NCI-H524 treated with DMSO at 0.1 percent for 48 hours (cell line): Measurements from ENCODE around the gene SPDYE16.
A peak's percentile ranks its signal among the peaks of the same experiment; 100 is the strongest.
"Not testable (repeated sequence)": the region's sequence is repeated elsewhere in the genome, so short reads cannot be mapped to it uniquely, and the experiment has no call there.

Experiments
- DNase-seq: peaks from one replicate; lab custom pipeline; 2025; lab: John Stamatoyannopoulos, UW

Gene SPDYE16

DNA sequence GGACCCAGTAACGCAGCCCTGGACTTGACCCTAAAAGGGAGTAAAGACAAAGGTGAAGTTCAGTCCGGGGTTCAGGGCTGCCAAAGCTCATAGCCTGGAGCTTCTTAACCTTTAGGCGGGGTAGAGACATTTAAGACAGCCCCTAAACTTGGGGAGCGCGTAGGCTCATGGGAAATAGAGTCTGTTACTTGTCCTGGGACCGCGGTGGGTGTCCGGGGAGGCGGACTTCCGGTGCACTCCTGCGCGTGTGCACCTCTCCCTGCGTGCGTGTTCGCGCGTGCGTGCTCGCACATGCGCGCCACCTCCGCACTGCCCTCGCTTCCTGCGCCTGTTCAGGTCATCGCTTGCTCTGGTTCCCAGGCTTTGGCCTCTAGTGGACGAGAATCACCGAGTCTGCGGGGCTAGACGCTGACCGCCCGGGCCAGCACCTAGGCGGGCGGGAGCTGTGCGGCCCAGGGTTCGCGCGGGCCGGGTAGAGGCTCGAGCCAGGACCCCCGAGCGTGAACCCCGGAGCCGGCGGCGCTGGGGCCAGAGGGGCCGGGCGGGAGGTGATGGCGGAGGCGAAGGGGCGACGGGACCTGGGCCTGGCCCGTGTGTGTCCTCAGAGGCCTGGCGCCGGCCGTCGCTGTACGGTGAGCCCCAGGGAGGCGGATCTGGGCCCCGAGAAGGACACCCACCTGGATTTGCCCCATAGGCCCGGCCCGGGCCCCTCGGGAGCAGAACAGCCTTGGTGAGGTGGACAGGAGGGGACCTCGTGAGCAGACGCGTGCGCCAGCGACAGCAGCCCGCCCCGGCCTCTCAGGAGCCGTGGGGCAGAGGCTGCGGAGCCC is 6.1 kb upstream of the SPDYE16 start:
- DNase-seq, result peak; percentile 54

DNA sequence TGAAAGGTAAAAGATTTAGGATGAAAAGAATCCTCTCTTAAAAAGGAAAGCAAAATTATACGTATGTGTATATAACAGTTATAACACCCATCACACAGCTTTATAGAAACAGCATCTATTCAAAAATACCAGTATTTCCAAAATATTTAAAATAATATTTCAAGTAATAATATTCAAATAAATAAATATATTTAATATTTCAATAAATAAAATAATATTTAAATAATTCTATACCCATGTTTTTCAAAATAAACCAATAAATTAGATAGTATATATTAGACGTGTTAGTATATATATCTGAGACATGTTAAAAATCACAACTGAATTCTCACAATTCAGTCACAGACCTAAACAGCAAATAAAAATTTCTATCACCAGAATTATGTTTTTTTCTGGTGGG is 11.5 kb downstream of the SPDYE16 start:
- DNase-seq, result not testable (repeated sequence)

GRCh38 chr7:76526183-76526582 is 16.9 kb downstream of the SPDYE16 start:
- not testable (repeated sequence) for DNase-seq

- not testable (repeated sequence) for DNase-seq
Observed at GRCh38 chr7:76516932-76517331, 26.2 kb downstream of the SPDYE16 start.

DNA sequence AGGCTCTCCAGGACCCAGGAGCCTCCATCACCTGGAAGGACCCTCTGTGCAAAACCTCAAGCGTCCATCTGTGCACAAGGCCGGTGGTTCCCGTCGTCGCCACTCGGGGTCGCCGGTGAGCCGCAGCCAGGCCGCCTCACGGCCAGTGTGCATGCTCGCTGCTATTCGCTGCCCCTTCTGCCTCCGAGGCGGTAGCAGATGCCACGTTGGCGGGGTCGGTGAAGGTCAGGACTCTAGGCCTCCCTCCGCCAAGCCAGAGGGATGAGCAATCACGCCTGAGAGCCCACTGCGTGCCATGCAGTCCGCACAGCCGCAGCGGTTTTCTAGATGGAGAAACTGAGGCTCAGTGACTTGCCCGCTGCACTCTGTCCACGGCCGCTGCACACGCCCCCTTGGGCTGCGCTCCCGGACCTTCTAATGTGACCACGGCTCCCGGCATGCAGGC is 27.1 kb downstream of the SPDYE16 start:
- no peak for DNase-seq

GRCh38 chr7:76514926-76515771 is 27.9 kb downstream of the SPDYE16 start:
- no peak for DNase-seq

- DNase-seq, result no peak
Observed at GRCh38 chr7:76513817-76514799, 29.0 kb downstream of the SPDYE16 start.

DNA sequence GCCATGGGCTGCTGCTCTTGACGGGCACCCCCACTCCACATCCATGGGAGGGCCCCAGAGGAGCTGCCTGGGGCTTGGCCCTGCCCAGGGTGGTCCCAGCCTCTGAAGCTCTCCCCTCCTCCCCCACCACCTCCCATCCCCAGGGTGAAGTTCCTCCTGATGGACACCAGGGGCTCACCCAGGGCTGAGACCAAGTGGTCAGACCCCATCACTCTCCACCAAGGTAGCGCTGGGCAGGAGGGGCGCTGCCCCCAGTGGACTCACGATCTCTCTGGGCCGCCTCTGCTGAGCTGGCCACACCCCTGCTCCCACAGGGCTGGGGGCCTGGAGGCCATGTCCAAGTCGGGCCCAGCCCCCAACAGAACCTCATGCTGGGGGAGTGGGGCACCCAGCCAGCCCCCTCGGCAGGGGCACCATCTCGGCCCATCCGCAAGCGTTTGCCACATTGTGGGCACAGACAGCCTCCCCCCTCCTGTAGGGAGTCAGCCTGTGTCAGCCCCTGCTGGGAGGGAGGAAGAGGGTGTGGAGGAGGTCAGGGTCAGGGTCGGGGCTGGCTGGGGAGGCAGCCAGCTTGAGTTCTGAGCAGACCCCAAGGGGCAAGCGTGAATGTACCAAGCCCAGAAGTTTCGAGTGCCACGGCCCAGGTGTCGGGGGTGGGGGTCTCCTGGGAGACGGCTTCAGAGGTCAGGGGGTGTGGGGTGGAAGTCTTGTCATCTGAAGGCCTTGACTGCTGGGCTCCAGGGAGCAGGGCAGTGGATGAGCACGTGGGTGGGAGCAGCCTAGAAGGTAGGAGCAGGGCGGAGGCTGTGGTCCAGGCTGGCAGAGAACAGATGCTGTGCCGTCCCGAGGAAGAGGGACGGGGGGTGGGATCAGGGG is 29.9 kb downstream of the SPDYE16 start:
- DNase-seq, result no peak

- DNase-seq, result not testable (repeated sequence)
Observed at GRCh38 chr7:76511911-76512885, 30.9 kb downstream of the SPDYE16 start.

- DNase-seq, result not testable (repeated sequence)
Observed at GRCh38 chr7:76511200-76511910, 31.7 kb downstream of the SPDYE16 start.

GRCh38 chr7:76509931-76510877 is 32.9 kb downstream of the SPDYE16 start, which contains the start of gene UPK3B:
Gene UPK3B (plus strand): TSS chr7:76510552. CDS start chr7:76510653, 101 bp downstream.
- no peak for DNase-seq

- no peak for DNase-seq
Observed at GRCh38 chr7:76507723-76508406, 35.2 kb downstream of the SPDYE16 start.

DNA sequence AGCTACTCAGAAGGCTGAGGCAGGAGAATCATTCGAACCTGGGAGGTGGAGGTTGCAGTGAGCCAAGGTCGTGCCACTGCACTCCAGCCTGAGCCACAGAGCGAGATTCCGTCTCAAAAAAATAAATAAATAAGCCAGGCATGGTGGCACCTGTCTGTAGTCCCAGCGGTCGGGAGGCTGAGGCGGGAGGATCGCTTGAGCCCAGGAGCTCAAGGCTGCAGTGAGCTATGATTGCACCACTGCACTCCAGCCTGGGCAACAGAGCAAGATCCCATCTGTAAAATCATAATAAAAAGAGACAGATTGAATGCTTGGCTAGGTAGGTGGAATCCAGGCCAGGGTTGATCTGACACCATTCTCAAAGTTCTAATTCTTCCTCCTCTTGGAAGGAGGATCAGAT is 36.5 kb downstream of the SPDYE16 start:
- not testable (repeated sequence) for DNase-seq

DNA sequence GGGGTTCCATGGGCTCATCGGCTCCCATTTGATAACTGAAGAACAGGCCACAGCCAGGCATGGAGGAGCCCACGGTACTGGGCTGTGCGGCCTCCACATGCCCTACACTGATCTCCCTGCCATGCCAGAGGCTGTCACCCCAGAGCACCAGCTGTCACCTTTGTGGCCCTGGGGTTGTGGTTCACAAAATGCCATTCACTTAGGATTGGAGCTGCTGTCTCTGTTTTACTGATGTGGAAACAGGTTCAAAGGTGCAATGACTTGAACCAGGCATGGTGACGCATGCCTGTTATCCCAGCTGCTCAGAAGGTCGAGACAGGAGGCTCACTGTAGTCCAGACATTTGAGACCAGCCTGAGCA is 37.0 kb downstream of the SPDYE16 start:
- no peak for DNase-seq

GRCh38 chr7:76505168-76506080 is 37.7 kb downstream of the SPDYE16 start:
- no peak for DNase-seq
